HFFc6 (cell line): ENCODE results near the gene FXR2. TPM values are rescaled to one million over a fixed set of nuclear protein-coding genes. Genes with fewer than 3 reads are reported as not detected.
A peak's percentile ranks its signal among the peaks of the same experiment; 100 is the strongest.

Source experiments
- DNase-seq: peaks from one replicate; pipeline ENCODE4 v3.0.0-alpha.2; 2018
- H3K27ac Mint-ChIP-seq: 2 replicates; pipeline ENCODE4 v1.8.0; 2020; ENCODE audit warnings: mild to moderate bottlenecking, mixed read lengths
- H3K27me3 Mint-ChIP-seq: 2 replicates; pipeline ENCODE4 v1.8.0; 2021; ENCODE audit warnings: mild to moderate bottlenecking, moderate library complexity, mixed read lengths; ENCODE audit not compliant: insufficient read depth
- H3K36me3 Mint-ChIP-seq: 2 replicates; pipeline ENCODE4 v1.8.0; 2021; ENCODE audit warnings: low read depth, mixed read lengths
- H3K4me1 Mint-ChIP-seq: 2 replicates; pipeline ENCODE4 v1.8.0; 2020; ENCODE audit warnings: low read depth, mixed read lengths
- H3K4me3 Mint-ChIP-seq: 2 replicates; pipeline ENCODE4 v1.8.0; 2020; ENCODE audit warnings: mild to moderate bottlenecking, moderate library complexity, mixed read lengths
- H3K9me3 Mint-ChIP-seq: 2 replicates; pipeline ENCODE4 v1.8.0; 2020; ENCODE audit warnings: mild to moderate bottlenecking, mixed read lengths
- CTCF ChIP-seq: fragments of 200-600 bp; sonication (generic); IDR thresholded peaks from 2 replicates; pipeline ENCODE4 v1.5.0; 2021; ENCODE audit warnings: antibody characterized with exemption, mild to moderate bottlenecking
- total RNA-seq, 6 experiments: library from RNA; stranded (reverse); fragmentation: NEBNext Ultra II Directional; extraction: Animal tissue kit (Norgen Biotek cat#: 25700); gene quantifications; 2 replicates in 1 of 6; 3 replicates in 5 of 6; pipeline ENCODE4 v1.2.3, GENCODE V29; 2021

The FXR2 gene
- total RNA-seq, 6 experiments from 2014 or later = 49.3 to 62.3 (median 51.5) TPM

GRCh38 chr17:7589891-7590691 lies 24.6 kb downstream of the FXR2 start, which contains the start of gene SOX15:
SOX15 (minus strand) TSS chr17:7590094; CDS start chr17:7589676, 418 bp downstream.
- Mint-ChIP-seq H3K36me3 (peaks cover 24% of the 10 kb centered on the region), H3K27ac (peak within 1 kb of the TSS; percentile 94), H3K9me3 (no peaks in the 10 kb centered on the region), H3K27me3 (peaks cover 7% of the 10 kb centered on the region), H3K4me1 (peaks cover 66% of the 10 kb centered on the region), H3K4me3 (peak within 1 kb of the TSS; percentile 75)
- TF ChIP-seq CTCF = no peak
- peak; percentile 55 for DNase-seq

- peak; percentile 95 for TF ChIP-seq CTCF
- peak overlapping the region; percentile 94 for H3K27ac Mint-ChIP-seq
- H3K9me3 Mint-ChIP-seq = no peaks in the 10 kb centered on the region
- peak overlapping the region; percentile 60 for H3K4me3 Mint-ChIP-seq
- peak; percentile 78 for DNase-seq
- peaks cover 72% of the 10 kb centered on the region for H3K4me1 Mint-ChIP-seq
- peaks cover 27% of the 10 kb centered on the region for H3K36me3 Mint-ChIP-seq
- peaks cover 7% of the 10 kb centered on the region for H3K27me3 Mint-ChIP-seq
These were observed 25.4 kb downstream of the FXR2 start for GRCh38 chr17:7589204-7589868.

GRCh38 chr17:7588553-7589203 lies 26.0 kb downstream of the FXR2 start:
- Mint-ChIP-seq H3K27ac (peak overlapping the region; percentile 94), H3K4me1 (peaks cover 71% of the 10 kb centered on the region), H3K4me3 (peak overlapping the region; percentile 75), H3K27me3 (peaks cover 8% of the 10 kb centered on the region), H3K9me3 (no peaks in the 10 kb centered on the region), H3K36me3 (peaks cover 26% of the 10 kb centered on the region)
- no peak for DNase-seq
- no peak for TF ChIP-seq CTCF

GRCh38 chr17:7587420-7588151 lies 27.1 kb downstream of the FXR2 start:
- H3K9me3 Mint-ChIP-seq = no peaks in the 10 kb centered on the region
- H3K4me1 Mint-ChIP-seq = peaks cover 71% of the 10 kb centered on the region
- peak; percentile 97 for DNase-seq
- TF ChIP-seq CTCF = peak; percentile 36; the same call in 1 of the 2 replicates
- H3K27ac Mint-ChIP-seq = peak overlapping the region; percentile 94
- H3K27me3 Mint-ChIP-seq = peaks cover 9% of the 10 kb centered on the region
- H3K36me3 Mint-ChIP-seq = peaks cover 26% of the 10 kb centered on the region
- H3K4me3 Mint-ChIP-seq = peak overlapping the region; percentile 75
